GM19397 (cell line): Measurements from ENCODE around the gene FTH1.

Experiments
- ATAC-seq: cut with Tn5 transposase; IDR thresholded peaks from one replicate; pipeline ENCODE4 v1.9.1; 2021; ENCODE audit warnings: mild to moderate bottlenecking, moderate library complexity; ENCODE audit not compliant: unreplicated experiment

The FTH1 gene

DNA sequence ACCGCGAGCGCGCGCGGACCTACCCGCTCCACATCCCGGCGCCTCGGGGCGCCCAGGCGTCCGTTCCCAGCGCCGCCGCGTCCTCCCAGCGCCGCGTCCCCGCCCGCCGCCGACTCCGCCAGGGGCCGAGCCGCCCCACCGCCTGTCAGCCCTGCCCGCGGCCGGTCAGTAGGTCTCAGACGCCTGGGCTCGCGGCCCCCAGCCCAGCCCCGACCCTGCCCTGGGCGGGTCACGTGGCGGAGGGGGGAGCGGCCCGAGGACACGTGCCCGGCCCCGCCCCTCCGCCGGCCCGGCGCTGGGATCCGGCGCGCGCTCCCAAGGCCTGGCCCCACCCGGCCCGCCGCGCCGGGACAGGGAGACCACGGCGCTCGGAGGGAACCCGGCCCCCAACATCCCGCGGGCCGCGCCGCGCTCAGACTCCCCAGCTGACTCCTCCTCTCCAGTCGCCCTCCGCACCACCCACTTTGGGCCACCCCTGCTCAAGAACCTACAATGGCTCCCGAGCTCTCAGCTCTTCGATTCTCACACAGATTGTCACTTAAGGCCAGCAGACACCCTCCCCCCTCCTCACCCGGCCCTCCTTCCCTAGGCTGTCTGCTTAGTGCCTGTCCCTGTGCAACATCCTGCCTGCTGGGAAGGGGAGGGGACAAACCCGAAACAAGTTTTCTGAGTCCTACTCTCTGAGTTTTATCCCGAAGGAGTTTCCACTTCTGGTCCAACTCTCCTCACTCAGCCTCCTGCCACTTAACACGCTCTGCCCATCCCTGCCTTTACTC, 49.9 kb downstream of the FTH1 start, which contains the start of gene RAB3IL1:
Gene RAB3IL1, minus strand, starts transcription at position 233 of the 776 bp plus-strand sequence. Its CDS starts 199 bp downstream, at position 34.
- ATAC-seq, result no peak

DNA sequence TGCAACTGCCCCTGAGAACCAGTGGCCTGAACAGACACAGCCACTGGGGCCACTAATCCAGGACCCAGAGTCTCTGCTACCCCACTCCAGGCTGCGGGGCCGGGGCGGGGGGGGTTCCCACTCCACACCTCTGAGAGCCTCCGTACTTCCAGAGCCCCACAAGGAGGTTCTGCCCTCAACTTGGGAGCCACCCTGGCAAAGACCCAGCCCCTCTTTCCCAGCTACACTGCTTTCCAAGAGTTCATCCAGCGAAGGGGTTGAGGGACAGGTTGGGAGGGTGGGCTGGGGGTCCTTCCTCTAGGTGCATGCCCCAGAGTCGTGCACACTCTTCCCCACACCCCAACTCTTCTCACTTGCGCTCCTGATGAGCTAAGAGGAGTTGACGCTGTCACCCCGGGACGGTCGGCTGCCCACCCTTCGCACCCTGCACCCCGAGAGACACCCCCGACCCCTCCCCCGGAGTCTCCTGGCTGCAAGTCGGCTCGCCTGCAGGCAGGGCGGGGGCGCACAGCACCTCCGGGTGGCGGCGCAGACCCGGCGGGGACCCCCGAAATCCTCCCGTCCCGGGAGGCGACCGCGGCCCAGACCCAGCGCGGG, 50.6 kb downstream of the FTH1 start:
- no peak for ATAC-seq

- no peak for ATAC-seq
Measured at GRCh38 chr11:61914471-61915171, 52.8 kb downstream of the FTH1 start.
